Activated gamma-delta T cell treated with Interleukin-2 at 50 U/mL for 16 hours (primary cell): Measurements from ENCODE around the gene DLX2.
"Not testable (repeated sequence)": the region's sequence is repeated elsewhere in the genome, so short reads cannot be mapped to it uniquely, and the experiment has no call there.

ENCODE experiments used
- DNase-seq: peaks from one replicate; pipeline ENCODE4 v3.0.0-alpha.2; 2020

The DLX2 gene

GRCh38 chr2:172082105-172082943, 20.4 kb downstream of the DLX2 start:
- no peak for DNase-seq

- no peak for DNase-seq
Measured at GRCh38 chr2:172081221-172082022, 21.3 kb downstream of the DLX2 start.

GRCh38 chr2:172080641-172081220, 22.0 kb downstream of the DLX2 start:
- DNase-seq, result no peak

- DNase-seq, result no peak
Measured at GRCh38 chr2:172079838-172080640, 22.7 kb downstream of the DLX2 start.

- DNase-seq, result no peak
Measured at GRCh38 chr2:172079416-172079815, 23.3 kb downstream of the DLX2 start.

GRCh38 chr2:172074254-172074653, 28.4 kb downstream of the DLX2 start:
- no peak for DNase-seq

GRCh38 chr2:172073518-172073917, 29.2 kb downstream of the DLX2 start:
- no peak for DNase-seq

- no peak for DNase-seq
Measured at GRCh38 chr2:172072706-172073105, 30.0 kb downstream of the DLX2 start.

GRCh38 chr2:172072303-172072702, 30.4 kb downstream of the DLX2 start:
- no peak for DNase-seq

- DNase-seq, result no peak
Measured at GRCh38 chr2:172070936-172071335, 31.8 kb downstream of the DLX2 start.

GRCh38 chr2:172067905-172068304, 34.8 kb downstream of the DLX2 start:
- DNase-seq, result not testable (repeated sequence)

- no peak for DNase-seq
Measured at GRCh38 chr2:172066394-172066886, 36.3 kb downstream of the DLX2 start.

GRCh38 chr2:172065111-172065510, 37.6 kb downstream of the DLX2 start:
- DNase-seq, result no peak

GRCh38 chr2:172063446-172063845, 39.3 kb downstream of the DLX2 start:
- DNase-seq, result no peak

GRCh38 chr2:172062402-172063004, 40.2 kb downstream of the DLX2 start:
- DNase-seq, result no peak

- not testable (repeated sequence) for DNase-seq
Measured at GRCh38 chr2:172060118-172060517, 42.6 kb downstream of the DLX2 start.

GRCh38 chr2:172058660-172059059, 44.0 kb downstream of the DLX2 start:
- DNase-seq, result no peak

- no peak for DNase-seq
Measured at GRCh38 chr2:172056293-172056692, 46.4 kb downstream of the DLX2 start.

- DNase-seq, result no peak
Measured at GRCh38 chr2:172053486-172053885, 49.2 kb downstream of the DLX2 start.

- DNase-seq, result no peak
Measured at GRCh38 chr2:172052000-172052983, 50.4 kb downstream of the DLX2 start.
